Right cardiac atrium (tissue), 5 donors: Measurements from ENCODE around the gene ZNF800. TPM values are rescaled to one million over a fixed set of nuclear protein-coding genes. Genes with fewer than 3 reads are reported as not detected.

ENCODE experiments used
- ATAC-seq, 2 donors: fragments of 200-7000 bp; cut with Tn5 transposase; one replicate each; pipeline versions ENCODE4 v1.8.0 to v1.9.1; 2020; ENCODE audit warnings: moderate library complexity in 2 of 2, mild to moderate bottlenecking in 1 of 2
- DNase-seq, 3 donors: peaks; one replicate each; pipeline ENCODE4 v3.0.0-alpha.2; 2020
- H3K27ac ChIP-seq: one replicate; pipeline ENCODE4 v1.5.1; 2013; ENCODE audit warnings: mild to moderate bottlenecking, low read length, control low read depth, moderate library complexity
- H3K27me3 ChIP-seq: one replicate; pipeline ENCODE4 v1.6.1; 2013; ENCODE audit not compliant: control insufficient read depth, insufficient read depth
- H3K4me1 ChIP-seq: one replicate; pipeline ENCODE4 v1.6.1; 2013; ENCODE audit warnings: low read length; ENCODE audit not compliant: control insufficient read depth, insufficient read depth
- H3K4me3 ChIP-seq: one replicate; pipeline ENCODE4 v1.5.1; 2013; ENCODE audit warnings: low read length, control low read depth
- H3K9me3 ChIP-seq: one replicate; pipeline ENCODE4 v1.6.1; 2013; ENCODE audit warnings: low read length; ENCODE audit not compliant: control insufficient read depth
- WGBS: extraction: QIAGEN DNeasy Blood & Tissue Kit; methylation state at CpG from one replicate; pipeline ENCODE4 v1.1.7; 2013; 5-methylcytosine and 5-hydroxymethylcytosine counted together
- intact Hi-C, 4 donors: fragments of 100-400 bp; cut with DNase I; formaldehyde crosslinking; loops; one replicate each; pipeline versions ENCODE4 v1.11.0 to v1.14.0; 2022 to 2023
- polyA plus RNA-seq: library from polyadenylated mRNA; stranded (reverse); fragments of 200-250 nt; gene quantifications from one replicate; pipeline ENCODE4 v1.2.3, GENCODE V29; 2013
- total RNA-seq, 4 donors: library from RNA; stranded (reverse); fragmentation: NEBNext Ultra II Directional; extraction: Animal tissue kit (Norgen Biotek cat#: 25700); gene quantifications; one replicate each; pipeline ENCODE4 v1.2.1, GENCODE V29; 2021
- donor health status: healthy with polysubstance abuse.
- donor health status: DM: no; HTN: yes; CAD: no.
- donor health status: DM: no; HTN: no; CAD: no.
- donor health status: DM: no; HTN: yes; CAD: no; lungs with severe emphysema.
- donor health status: DM: yes; HTN: yes; CAD: no.

ZNF800 gene
- total and polyA plus RNA-seq, 5 donors: 5.9 to 29.3 (median 25.1) TPM

DNA sequence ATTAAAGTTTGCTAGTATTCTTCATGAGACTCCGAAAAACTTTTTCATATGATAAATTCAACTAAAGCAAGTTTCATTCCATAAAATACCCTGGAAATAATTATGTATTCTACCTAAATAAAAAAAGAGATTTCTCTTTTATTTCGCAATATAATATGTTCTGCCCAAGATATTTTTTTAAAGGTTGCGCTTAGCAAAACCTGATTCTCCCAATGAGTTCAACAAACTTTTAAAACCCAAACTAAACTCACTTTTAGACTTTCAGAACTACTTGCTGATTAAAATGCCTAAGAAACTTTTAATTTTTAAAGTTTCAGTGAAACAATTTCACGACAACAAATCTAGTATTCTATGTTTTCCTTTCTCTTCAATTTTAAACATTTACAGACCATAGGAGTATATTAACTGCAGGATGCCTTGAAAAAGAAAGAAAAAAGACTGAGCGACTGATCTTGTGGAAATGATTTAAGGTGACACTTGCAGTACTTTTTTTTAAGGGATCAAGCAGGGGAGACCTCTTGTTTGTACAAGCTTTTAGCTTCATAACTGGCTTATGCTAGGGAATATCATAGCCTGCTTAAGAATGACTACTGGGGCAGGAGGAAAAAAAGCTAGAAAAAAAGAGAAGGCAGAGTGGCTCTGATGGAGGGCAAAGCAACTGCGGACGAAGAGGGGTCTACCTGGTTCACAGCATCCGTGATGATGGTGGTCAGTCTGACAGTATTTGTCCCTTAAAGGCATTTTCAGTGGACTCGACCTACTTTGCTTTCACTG, 1.5 kb downstream of the ZNF800 start:
- Histone ChIP-seq H3K27me3 (no peaks in the 10 kb centered on the region), H3K4me3 (peak overlapping the region; percentile 83), H3K9me3 (no peaks in the 10 kb centered on the region), H3K27ac (no peak overlapping the region), H3K4me1 (no peaks in the 10 kb centered on the region)
- no peak for DNase-seq
- no peak for ATAC-seq
- intact Hi-C loops: loop anchor here in 1 of 4 donors (5.0 kb wide), 1 partner anchor 191 kb away; no protein-coding TSS in a partner anchor
- 54% methylated on average over 9 of the region's 9 CpGs for WGBS

DNA sequence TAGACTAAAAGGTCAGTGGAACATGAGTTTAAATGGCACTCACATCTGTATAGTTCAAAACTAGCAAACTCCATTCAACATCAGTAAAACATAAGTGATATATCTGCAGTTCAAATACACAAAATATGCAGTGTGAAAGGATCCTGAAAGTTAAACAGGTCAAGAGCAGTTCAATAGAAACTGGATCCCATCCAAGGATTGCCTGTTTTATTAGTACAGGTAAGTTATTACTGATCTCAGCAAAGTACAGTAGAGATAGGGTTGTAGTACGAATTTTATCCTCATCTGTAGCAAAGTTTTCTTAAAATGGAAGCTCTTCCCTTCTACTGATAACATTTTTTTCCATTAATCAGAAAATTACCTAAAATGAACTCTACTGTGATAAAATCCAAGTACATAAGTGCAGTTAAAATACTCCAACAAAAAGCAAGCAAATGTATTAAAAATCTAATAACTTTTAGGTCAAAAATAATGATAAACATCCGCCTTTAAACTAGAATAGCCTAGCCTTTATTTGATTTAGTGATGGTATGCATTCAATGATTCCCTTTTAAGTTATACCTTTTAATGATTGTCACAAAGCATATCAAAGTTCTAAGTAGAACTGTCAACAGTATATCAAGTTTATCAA, 2.2 kb downstream of the ZNF800 start:
- Histone ChIP-seq H3K4me1 (no peaks in the 10 kb centered on the region), H3K27ac (no peak overlapping the region), H3K4me3 (no peak overlapping the region), H3K27me3 (no peaks in the 10 kb centered on the region), H3K9me3 (no peaks in the 10 kb centered on the region)
- ATAC-seq (no peak), DNase-seq (no peak)
- intact Hi-C loops: loop anchor here in 1 of 4 donors (5.0 kb wide), 1 partner anchor 192 kb away; no protein-coding TSS in a partner anchor
- 83% methylated on average over 2 of the region's 2 CpGs for WGBS

DNA sequence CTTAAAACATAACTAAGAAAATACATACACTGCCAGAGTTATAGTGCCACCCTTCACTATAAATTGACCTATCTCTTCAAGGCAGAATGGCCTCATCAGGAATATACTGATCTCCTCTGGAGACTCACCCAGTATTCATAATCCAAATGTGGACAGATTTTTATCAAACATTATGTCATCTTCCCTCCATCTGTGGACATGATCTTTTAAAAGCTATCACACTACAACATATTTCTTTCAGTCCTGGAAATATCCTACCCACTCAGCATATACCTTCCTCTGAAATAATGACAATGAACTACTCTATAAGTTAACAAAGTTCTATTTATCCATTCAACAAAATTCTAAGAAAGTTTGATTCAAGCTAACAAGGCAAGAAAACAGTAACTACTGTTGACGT, 3.2 kb downstream of the ZNF800 start:
- Histone ChIP-seq H3K4me1 (no peaks in the 10 kb centered on the region), H3K9me3 (no peaks in the 10 kb centered on the region), H3K4me3 (no peak overlapping the region), H3K27ac (no peak overlapping the region), H3K27me3 (no peaks in the 10 kb centered on the region)
- no peak for ATAC-seq
- 94% methylated on average over 1 of the region's 1 CpG for WGBS
- no peak for DNase-seq
- intact Hi-C loops: no loop called here

DNA sequence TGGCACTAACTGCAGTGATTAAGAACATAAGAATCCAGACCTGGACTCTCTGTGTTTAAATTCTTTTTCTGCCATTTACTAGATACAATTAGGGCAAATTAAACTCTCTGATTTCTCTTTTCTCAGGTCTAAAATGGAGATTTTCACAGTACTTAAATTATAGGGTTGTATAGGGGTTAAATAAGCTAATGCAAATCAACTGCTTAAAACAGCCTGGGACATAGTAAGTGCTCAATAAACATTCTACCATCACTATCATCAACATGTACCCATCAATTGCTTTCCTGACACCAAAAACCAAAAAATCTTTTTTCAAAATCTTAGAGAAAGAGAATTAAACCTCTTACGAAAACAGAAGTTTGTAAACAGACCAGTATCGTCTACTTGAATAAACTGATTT, 4.5 kb downstream of the ZNF800 start:
- ATAC-seq (no peak), DNase-seq (no peak)
- H3K9me3 ChIP-seq: no peaks in the 10 kb centered on the region
- intact Hi-C loops: no loop called here
- H3K4me3 ChIP-seq: no peak overlapping the region
- WGBS: 95% methylated on average over 2 of the region's 2 CpGs
- H3K27me3 ChIP-seq: no peaks in the 10 kb centered on the region
- H3K27ac ChIP-seq: no peak overlapping the region
- no peaks in the 10 kb centered on the region for H3K4me1 ChIP-seq

DNA sequence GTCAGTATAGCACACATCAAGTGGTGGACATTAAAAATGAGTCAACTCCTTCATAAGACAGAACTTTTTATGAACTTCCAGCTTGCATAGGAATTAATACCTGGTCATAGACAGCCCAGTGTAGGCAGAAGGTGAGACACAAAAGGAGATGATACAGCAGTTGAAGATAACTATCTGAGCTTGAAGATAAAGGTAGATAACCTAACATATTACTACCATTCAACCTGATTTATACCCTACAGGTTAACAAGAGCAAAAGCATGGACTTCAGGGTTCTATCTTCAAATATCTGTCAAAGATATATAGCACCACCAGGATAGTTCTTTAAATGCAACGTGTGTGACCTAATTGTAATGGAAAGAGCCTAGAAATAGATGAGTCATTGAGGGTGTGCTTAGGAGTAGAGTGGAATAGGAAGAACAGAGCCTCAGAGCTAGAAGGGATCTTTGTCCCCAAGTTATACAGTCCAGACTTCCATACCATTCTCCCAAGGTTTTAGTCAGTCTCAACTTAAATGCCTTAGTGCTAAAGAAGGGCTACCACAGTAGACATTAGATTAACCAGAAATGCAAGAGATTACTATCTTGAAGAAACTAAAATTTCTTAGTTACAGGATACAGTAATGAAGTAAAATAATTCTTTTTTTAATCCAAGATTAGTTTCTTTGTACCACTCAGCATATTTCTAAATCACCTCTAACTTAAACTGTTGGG, 9.2 kb downstream of the ZNF800 start:
- H3K27ac ChIP-seq: no peak overlapping the region
- no peaks in the 10 kb centered on the region for H3K9me3 ChIP-seq
- no peak for DNase-seq
- H3K4me3 ChIP-seq: no peak overlapping the region
- WGBS: 48% methylated on average over 1 of the region's 1 CpG
- no peaks in the 10 kb centered on the region for H3K4me1 ChIP-seq
- intact Hi-C loops: no loop called here
- ATAC-seq: peak in 1 of 2 donors; percentile 36
- H3K27me3 ChIP-seq: no peaks in the 10 kb centered on the region

DNA sequence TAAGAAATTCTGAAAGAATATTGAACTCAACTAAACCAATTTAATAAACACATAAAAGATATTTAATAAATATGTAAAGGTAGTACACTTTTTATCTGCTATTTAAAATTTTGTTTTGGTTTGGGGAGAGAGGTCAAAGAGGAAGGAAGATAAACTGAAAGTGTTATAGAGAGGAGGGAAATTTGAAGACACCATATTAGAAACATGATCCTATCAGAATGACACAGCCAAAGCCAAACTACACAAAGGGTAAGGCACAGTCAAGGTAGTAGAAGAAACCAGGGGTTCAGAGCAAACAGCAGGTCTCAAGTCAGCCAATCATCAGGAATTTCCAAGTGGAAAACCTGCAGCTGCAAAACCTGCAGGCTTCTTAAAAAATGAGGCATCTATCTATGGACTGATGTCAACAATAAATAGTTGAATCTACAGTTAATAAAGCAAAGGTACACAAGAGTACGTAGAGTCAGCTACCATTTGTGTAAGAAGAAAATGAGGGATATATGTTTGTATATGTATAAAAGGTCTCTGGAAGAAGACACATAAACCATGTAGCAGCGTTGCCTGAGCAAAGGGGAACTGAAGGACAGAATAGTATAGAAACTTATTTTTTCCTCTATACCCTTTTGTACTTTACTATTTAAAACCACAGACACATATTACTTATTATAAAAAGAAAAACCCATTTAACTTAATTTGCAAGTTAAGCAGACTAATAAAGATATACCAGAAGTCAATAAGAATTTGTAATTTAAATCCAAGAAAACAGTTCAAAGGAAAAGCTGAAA, 10.0 kb downstream of the ZNF800 start:
- DNase-seq (no peak), ATAC-seq (no peak)
- WGBS: 70% methylated on average over 2 of the region's 2 CpGs
- Histone ChIP-seq H3K4me3 (no peak overlapping the region), H3K27ac (no peak overlapping the region), H3K9me3 (no peaks in the 10 kb centered on the region), H3K4me1 (no peaks in the 10 kb centered on the region), H3K27me3 (no peaks in the 10 kb centered on the region)
- intact Hi-C loops: no loop called here

DNA sequence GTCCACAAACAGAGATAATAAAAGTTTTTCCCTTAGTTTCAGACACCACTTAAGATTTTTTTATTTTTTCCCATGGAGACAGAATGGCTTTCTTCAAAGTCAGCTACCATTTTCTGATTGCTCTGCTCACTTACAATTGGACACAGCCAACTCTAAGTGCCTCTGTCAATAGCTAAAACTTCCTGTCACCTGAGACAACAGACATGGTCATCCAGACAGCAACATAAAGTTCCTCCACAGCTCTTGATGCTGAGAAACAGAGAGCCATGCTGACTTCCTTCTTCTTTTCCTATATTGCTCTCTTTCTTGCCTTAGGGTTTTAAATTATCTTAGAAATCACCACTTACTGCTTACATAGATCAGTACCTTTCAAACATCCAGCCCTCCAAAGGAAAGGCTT, 12.0 kb downstream of the ZNF800 start:
- intact Hi-C loops: no loop called here
- no peak for DNase-seq
- Histone ChIP-seq H3K4me1 (no peaks in the 10 kb centered on the region), H3K4me3 (no peak overlapping the region), H3K9me3 (no peaks in the 10 kb centered on the region), H3K27me3 (no peaks in the 10 kb centered on the region), H3K27ac (no peak overlapping the region)
- ATAC-seq: no peak

DNA sequence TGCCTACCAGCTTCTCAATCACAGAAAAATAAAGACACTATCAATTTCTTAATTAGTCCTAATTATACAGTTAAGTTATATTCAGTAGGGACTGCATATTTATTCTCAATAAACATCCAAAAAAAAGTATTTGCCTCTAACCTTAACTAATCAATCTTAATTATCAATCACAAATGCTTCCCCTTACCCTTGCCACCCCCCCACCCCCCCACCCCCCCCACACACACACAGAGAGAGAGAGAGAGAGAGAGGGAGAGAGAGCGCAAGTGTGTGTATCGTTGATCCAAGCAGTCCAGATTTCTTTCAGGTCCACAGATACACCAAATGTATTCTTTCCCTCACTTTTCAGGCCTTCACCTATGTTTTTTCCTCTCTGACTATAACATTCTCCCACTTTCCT, 12.9 kb downstream of the ZNF800 start:
- ATAC-seq (no peak), DNase-seq (no peak)
- no peak overlapping the region for H3K27ac ChIP-seq
- no peak overlapping the region for H3K4me3 ChIP-seq
- 94% methylated on average over 2 of the region's 2 CpGs for WGBS
- H3K27me3 ChIP-seq: no peaks in the 10 kb centered on the region
- no peaks in the 10 kb centered on the region for H3K4me1 ChIP-seq
- no peaks in the 10 kb centered on the region for H3K9me3 ChIP-seq
- intact Hi-C loops: no loop called here

DNA sequence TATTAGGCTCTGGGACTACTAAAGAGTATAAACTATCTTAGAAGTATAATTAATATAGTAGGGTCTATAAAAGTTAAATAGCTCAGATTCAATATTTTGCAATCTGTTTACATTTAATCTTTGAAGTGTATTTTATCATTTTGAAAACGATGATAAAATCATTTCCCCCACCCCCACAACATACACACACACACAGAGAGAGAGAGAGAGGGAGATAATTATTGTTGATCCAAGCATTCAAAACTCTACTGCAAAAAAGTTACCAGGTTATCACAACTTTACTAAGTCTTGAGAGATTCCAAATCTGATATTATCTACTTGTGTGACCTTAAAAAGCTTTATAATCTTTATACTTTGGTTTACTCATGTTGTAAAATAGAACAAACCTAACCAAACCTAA, 14.0 kb downstream of the ZNF800 start:
- DNase-seq (no peak), ATAC-seq (no peak)
- Histone ChIP-seq H3K4me1 (no peaks in the 10 kb centered on the region), H3K4me3 (no peak overlapping the region), H3K27me3 (no peaks in the 10 kb centered on the region), H3K27ac (no peak overlapping the region), H3K9me3 (no peaks in the 10 kb centered on the region)
- intact Hi-C loops: no loop called here
- WGBS: 43% methylated on average over 1 of the region's 1 CpG

DNA sequence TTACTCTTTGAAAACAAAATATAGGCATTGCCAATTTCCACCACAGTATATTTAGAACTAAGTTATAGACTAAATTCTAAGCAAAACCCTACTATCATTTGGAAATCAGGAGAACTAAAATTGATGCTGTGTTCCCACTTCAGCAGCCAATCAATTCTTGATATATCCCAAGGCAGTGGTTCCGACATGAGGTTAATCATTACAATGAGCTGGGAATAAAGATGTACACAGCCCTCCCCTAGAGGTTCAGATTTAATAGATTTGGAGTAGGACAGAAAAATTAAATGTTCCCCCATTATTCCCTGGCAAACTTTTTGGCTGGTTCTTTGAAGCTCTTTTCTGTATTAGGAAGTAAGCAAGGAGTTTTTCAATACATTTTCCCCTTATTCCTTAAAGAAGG, 15.1 kb downstream of the ZNF800 start:
- 49% methylated on average over 1 of the region's 1 CpG for WGBS
- H3K27me3 ChIP-seq: no peaks in the 10 kb centered on the region
- DNase-seq (no peak), ATAC-seq (no peak)
- intact Hi-C loops: no loop called here
- H3K27ac ChIP-seq: no peak overlapping the region
- no peaks in the 10 kb centered on the region for H3K4me1 ChIP-seq
- no peak overlapping the region for H3K4me3 ChIP-seq
- H3K9me3 ChIP-seq: no peaks in the 10 kb centered on the region

DNA sequence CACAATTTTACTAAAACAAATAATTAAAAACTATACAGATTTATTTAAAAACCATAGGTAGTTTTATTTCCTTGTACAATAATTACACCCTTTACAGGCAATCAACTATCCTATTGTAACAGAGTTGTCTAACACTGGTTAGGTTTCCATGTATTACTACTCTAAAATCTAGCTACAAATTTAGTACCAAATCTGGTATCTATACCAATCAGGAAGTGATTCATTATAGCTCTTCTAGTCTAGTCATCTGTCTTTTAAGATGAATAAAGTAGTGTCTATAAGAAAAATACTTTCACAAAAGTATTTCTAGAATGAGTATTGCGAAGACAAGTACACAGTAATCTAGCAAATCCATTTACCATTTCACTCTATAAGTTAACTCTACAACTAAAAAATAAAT, 16.9 kb downstream of the ZNF800 start:
- no peak overlapping the region for H3K4me3 ChIP-seq
- DNase-seq (no peak), ATAC-seq (no peak)
- H3K27me3 ChIP-seq: no peaks in the 10 kb centered on the region
- H3K9me3 ChIP-seq: no peaks in the 10 kb centered on the region
- H3K27ac ChIP-seq: no peak overlapping the region
- H3K4me1 ChIP-seq: no peaks in the 10 kb centered on the region
- WGBS: 99% methylated on average over 1 of the region's 1 CpG
- intact Hi-C loops: no loop called here
